ENCODE measurements around the gene RMND1.
"Not testable (repeated sequence)": the region's sequence is repeated elsewhere in the genome, so short reads cannot be mapped to it uniquely, and the experiment has no call there.

The RMND1 gene

GRCh38 chr6:151451950-151452749, at the start of gene RMND1:
Gene RMND1 (minus strand): TSS chr6:151452126. CDS start chr6:151445811, 6,315 bp downstream.
- DNase-seq = peak; percentile 100

DNA sequence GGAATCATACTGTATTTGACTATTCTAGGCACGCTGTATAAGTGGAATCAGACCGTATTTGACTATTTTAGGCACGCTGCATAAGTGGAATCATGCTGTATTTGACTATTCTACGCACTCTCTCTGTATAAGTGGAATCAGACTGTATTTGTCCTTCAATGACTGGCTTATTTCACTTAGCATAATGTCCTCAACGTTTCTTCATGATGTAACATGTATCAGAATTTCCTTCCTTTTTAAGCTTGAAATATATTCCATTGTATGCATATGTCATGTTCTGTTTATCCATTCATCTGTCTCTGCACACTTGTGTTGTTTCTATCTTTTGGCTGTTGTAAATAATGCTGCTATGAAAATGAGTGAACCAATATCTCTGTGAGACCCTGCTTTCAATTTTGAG, 47.6 kb upstream of the RMND1 start:
- no peak for DNase-seq

GRCh38 chr6:151498327-151498726, 46.4 kb upstream of the RMND1 start:
- DNase-seq = peak; percentile 17

GRCh38 chr6:151497905-151498304, 46.0 kb upstream of the RMND1 start:
- DNase-seq = no peak

GRCh38 chr6:151495380-151495779, 43.5 kb upstream of the RMND1 start:
- DNase-seq = no peak

- no peak for DNase-seq
Measured at GRCh38 chr6:151494936-151495320, 43.0 kb upstream of the RMND1 start.

- no peak for DNase-seq
Measured at GRCh38 chr6:151494235-151494935, 42.5 kb upstream of the RMND1 start.

DNA sequence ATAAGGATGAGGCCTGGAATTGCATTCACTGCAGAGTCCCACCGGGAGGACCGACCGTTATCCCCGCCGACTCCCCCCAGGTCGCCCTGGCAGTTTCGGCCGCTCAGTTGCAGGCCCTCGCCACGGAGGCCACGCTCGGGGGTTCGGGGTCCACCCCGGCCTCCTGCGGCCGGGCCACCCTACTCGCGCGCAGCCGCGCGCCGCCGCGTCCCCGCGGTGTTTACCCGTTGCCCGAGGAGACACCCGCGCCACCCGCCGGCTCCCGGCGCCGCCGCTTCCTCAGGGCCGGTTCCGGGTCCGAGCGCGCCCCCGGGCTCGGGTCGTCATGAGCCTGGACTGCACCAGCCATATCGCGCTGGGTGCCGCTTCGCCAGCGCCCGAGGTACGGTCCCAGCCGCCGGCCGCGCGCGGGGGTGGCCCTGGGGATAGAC, 41.9 kb upstream of the RMND1 start, which contains the start of gene CCDC170:
CCDC170 (plus strand) TSS at position 214 of the 431 bp plus-strand sequence; CDS start at position 326, 112 bp downstream.
- DNase-seq = no peak

GRCh38 chr6:151493161-151493803, 41.4 kb upstream of the RMND1 start:
- DNase-seq = no peak

- DNase-seq = no peak
Measured at GRCh38 chr6:151490996-151491395, 39.1 kb upstream of the RMND1 start.

GRCh38 chr6:151488226-151488625, 36.3 kb upstream of the RMND1 start:
- DNase-seq = no peak

DNA sequence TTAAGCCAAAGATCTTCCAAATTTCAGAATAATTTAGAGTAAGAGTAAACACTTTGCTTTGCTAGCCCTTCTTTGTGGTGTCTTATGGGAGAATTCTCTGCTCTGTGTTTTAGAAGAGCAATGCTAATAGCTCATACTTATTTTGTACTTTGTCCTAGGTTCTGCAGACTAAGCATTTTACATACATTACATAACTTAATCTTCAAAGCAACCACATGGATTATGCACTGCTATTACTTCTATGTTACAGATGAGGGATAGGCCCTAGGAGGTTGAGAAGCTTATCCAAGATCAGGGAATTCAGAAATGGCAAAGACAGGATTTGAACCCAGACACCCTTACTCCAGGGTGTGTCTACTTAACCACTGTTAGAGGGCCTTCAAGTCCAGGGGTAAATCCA, 32.1 kb upstream of the RMND1 start:
- no peak for DNase-seq

- no peak for DNase-seq
Measured at GRCh38 chr6:151482290-151482689, 30.4 kb upstream of the RMND1 start.

GRCh38 chr6:151481786-151482185, 29.9 kb upstream of the RMND1 start:
- DNase-seq = peak; percentile 19

- DNase-seq = no peak
Measured at GRCh38 chr6:151478670-151479069, 26.7 kb upstream of the RMND1 start.

GRCh38 chr6:151477726-151478125, 25.8 kb upstream of the RMND1 start:
- DNase-seq = no peak

- peak; percentile 71 for DNase-seq
Measured at GRCh38 chr6:151475653-151476523, 24.0 kb upstream of the RMND1 start.

GRCh38 chr6:151464702-151465101, 12.8 kb upstream of the RMND1 start:
- DNase-seq = no peak

DNA sequence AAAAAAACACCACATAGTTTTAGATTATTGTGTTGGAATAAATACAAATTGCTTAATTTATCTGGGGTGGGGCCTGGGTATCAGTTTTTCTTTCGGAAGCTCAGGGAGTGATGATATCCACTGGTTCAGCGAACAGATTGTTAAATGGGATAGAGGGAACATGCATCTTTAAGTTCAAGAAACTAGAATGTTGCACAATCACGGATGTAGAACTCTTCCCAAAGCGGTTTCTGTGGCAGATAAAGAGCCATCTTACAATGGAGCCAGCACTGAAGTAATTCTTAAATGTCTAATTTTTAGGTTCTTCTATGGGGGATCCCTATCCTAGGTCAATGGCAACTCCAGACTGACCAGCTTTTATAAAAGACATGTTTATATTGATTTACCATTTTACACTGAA, 9.7 kb upstream of the RMND1 start:
- DNase-seq = no peak

DNA sequence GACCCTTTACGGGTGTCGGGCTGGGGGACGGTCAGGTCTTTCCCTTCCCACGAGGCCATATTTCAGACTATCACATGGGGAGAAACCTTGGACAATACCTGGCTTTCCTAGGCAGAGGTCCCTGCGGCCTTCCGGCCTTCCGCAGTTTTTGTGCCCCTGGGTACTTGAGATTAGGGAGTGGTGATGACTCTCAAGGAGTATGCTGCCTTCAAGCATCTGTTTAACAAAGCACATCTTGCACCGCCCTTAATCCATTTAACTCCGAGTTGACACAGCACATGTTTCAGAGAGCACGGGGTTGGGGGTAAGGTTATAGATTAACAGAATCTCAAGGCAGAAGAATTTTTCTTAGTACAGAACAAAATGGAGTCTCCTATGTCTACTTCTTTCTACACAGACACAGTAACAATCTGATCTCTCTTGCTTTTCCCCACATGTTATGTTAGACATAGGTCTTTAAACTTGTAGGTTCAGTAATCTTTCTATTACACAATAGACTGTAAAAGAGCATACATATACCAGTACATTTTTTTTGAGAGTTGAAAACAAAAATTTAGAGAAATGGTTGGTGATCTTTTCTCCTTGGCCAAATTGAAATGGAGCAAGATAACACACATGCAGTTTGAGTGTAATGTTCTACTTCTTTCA, 3.9 kb upstream of the RMND1 start:
- DNase-seq = not testable (repeated sequence)

- DNase-seq = peak; percentile 31
Measured at GRCh38 chr6:151452750-151453427, 963 bp upstream of the RMND1 start.

All from hematopoietic multipotent progenitor cell treated with erythropoietin and hydrocortisone succinate and interleukin-3 and kit ligand, for 8 days (in vitro differentiated cells).